Activated naive CD8-positive, alpha-beta T cell treated with anti-CD3 and anti-CD28 coated beads, Interleukin-2, amount 10 ng/mL, durations not matched to agents 7 days and 5 days (primary cell): ENCODE results near the gene BICRA. TPM values are rescaled to one million over a fixed set of nuclear protein-coding genes. Genes with fewer than 3 reads are reported as not detected.

ENCODE experiments used
- ATAC-seq: fragments of 150-1000 bp; cut with Tn5 transposase; one replicate; pipeline ENCODE4 v1.10.0; 2021; ENCODE audit warnings: low read depth, moderate library complexity
- POLR2A ChIA-PET: fragments of 350-600 bp; sonication (Branson Sonifier 250); formaldehyde crosslinking; loops from one replicate; lab custom pipeline; 2021; ENCODE audit warnings: antibody characterized with exemption; lab: Charles Lee
- DNase-seq: peaks from one replicate; pipeline ENCODE4 v3.0.0; 2021
- H3K27ac Mint-ChIP-seq: one replicate; pipeline ENCODE4 v1.8.0; 2022; ENCODE audit warnings: mild to moderate bottlenecking, mixed read lengths
- H3K27me3 Mint-ChIP-seq: one replicate; pipeline ENCODE4 v1.8.0; 2022; ENCODE audit warnings: mild to moderate bottlenecking, moderate library complexity, mixed read lengths
- H3K36me3 Mint-ChIP-seq: one replicate; pipeline ENCODE4 v1.8.0; 2021; ENCODE audit warnings: mild to moderate bottlenecking, mixed read lengths
- H3K4me1 Mint-ChIP-seq: one replicate; pipeline ENCODE4 v1.8.0; 2021; ENCODE audit warnings: mixed read lengths
- H3K4me3 Mint-ChIP-seq: one replicate; pipeline ENCODE4 v1.8.0; 2022; ENCODE audit warnings: mild to moderate bottlenecking, moderate library complexity, mixed read lengths
- H3K9me3 Mint-ChIP-seq: one replicate; pipeline ENCODE4 v1.8.0; 2021; ENCODE audit warnings: mixed read lengths
- total RNA-seq, 2 experiments: library from RNA; stranded (reverse); gene quantifications; one replicate each; pipeline ENCODE4 v1.2.3, GENCODE V29; 2021

BICRA gene
- total RNA-seq, 2 experiments from 2014 or later, result 22.6 to 28.4 TPM

GRCh38 chr19:47609906-47610894 is 1.3 kb downstream of the BICRA start:
- ATAC-seq (peak; percentile 9), DNase-seq (peak; percentile 69)
- POLR2A ChIA-PET, result interaction anchor here (0.6 to 2.7 kb wide), 8 partner anchors 10 to 182 kb away, joined by 3 to 33 read pairs (median 5); partner anchors contain the start of genes KPTN and NAPA
- Mint-ChIP-seq H3K27me3 (no peaks in the 10 kb centered on the region), H3K9me3 (no peaks in the 10 kb centered on the region), H3K4me3 (peak overlapping the region; percentile 85), H3K36me3 (peaks cover 7% of the 10 kb centered on the region), H3K27ac (peak overlapping the region; percentile 81), H3K4me1 (peaks cover 27% of the 10 kb centered on the region)

- POLR2A ChIA-PET, result interaction anchor here (0.6 to 2.7 kb wide), 7 partner anchors 11 to 183 kb away, joined by 3 to 33 read pairs (median 5); partner anchors contain the start of genes KPTN and NAPA
- Mint-ChIP-seq H3K27me3 (no peaks in the 10 kb centered on the region), H3K4me1 (peaks cover 30% of the 10 kb centered on the region), H3K4me3 (peak overlapping the region; percentile 85), H3K36me3 (peaks cover 9% of the 10 kb centered on the region), H3K27ac (peak overlapping the region; percentile 81), H3K9me3 (no peaks in the 10 kb centered on the region)
- DNase-seq, result no peak
- no peak for ATAC-seq
Observed at GRCh38 chr19:47610902-47611301, 2.0 kb downstream of the BICRA start.

GRCh38 chr19:47613165-47614020 is 4.5 kb downstream of the BICRA start:
- DNase-seq (no peak), ATAC-seq (no peak)
- no peaks in the 10 kb centered on the region for H3K27me3 Mint-ChIP-seq
- H3K4me1 Mint-ChIP-seq, result peaks cover 25% of the 10 kb centered on the region
- no peak overlapping the region for H3K4me3 Mint-ChIP-seq
- H3K27ac Mint-ChIP-seq, result peak overlapping the region; percentile 13
- POLR2A ChIA-PET, result interaction anchor here (0.5 to 2.1 kb wide), 4 partner anchors 9 to 467 kb away, joined by 3 to 5 read pairs (median 4); no protein-coding TSS in a partner anchor
- H3K9me3 Mint-ChIP-seq, result no peaks in the 10 kb centered on the region
- peaks cover 5% of the 10 kb centered on the region for H3K36me3 Mint-ChIP-seq

GRCh38 chr19:47614021-47614295 is 5.0 kb downstream of the BICRA start:
- ATAC-seq (no peak), DNase-seq (no peak)
- H3K27me3 Mint-ChIP-seq, result no peaks in the 10 kb centered on the region
- no peak overlapping the region for H3K27ac Mint-ChIP-seq
- no peaks in the 10 kb centered on the region for H3K9me3 Mint-ChIP-seq
- H3K4me1 Mint-ChIP-seq, result peaks cover 25% of the 10 kb centered on the region
- POLR2A ChIA-PET, result interaction anchor here (2.1 kb wide), 1 partner anchor 14 kb away, joined by 5 read pairs; no protein-coding TSS in a partner anchor
- H3K4me3 Mint-ChIP-seq, result no peak overlapping the region
- H3K36me3 Mint-ChIP-seq, result peaks cover 5% of the 10 kb centered on the region

- Mint-ChIP-seq H3K9me3 (no peaks in the 10 kb centered on the region), H3K36me3 (peaks cover 5% of the 10 kb centered on the region), H3K4me3 (no peak overlapping the region), H3K27ac (no peak overlapping the region), H3K4me1 (peaks cover 25% of the 10 kb centered on the region), H3K27me3 (no peaks in the 10 kb centered on the region)
- POLR2A ChIA-PET, result no interaction called here
- ATAC-seq (no peak), DNase-seq (no peak)
Observed at GRCh38 chr19:47614559-47614958, 5.6 kb downstream of the BICRA start.

- H3K9me3 Mint-ChIP-seq, result no peaks in the 10 kb centered on the region
- DNase-seq, result no peak
- no peak for ATAC-seq
- H3K27me3 Mint-ChIP-seq, result no peaks in the 10 kb centered on the region
- H3K36me3 Mint-ChIP-seq, result peaks cover 5% of the 10 kb centered on the region
- POLR2A ChIA-PET, result no interaction called here
- H3K27ac Mint-ChIP-seq, result no peak overlapping the region
- peaks cover 28% of the 10 kb centered on the region for H3K4me1 Mint-ChIP-seq
- no peak overlapping the region for H3K4me3 Mint-ChIP-seq
Observed at GRCh38 chr19:47615230-47615629, 6.3 kb downstream of the BICRA start.

GRCh38 chr19:47615714-47616113 is 6.8 kb downstream of the BICRA start:
- no peaks in the 10 kb centered on the region for H3K9me3 Mint-ChIP-seq
- DNase-seq (no peak), ATAC-seq (no peak)
- peaks cover 5% of the 10 kb centered on the region for H3K36me3 Mint-ChIP-seq
- peaks cover 24% of the 10 kb centered on the region for H3K4me1 Mint-ChIP-seq
- no peak overlapping the region for H3K4me3 Mint-ChIP-seq
- H3K27ac Mint-ChIP-seq, result no peak overlapping the region
- POLR2A ChIA-PET, result no interaction called here
- H3K27me3 Mint-ChIP-seq, result no peaks in the 10 kb centered on the region

GRCh38 chr19:47618771-47619170 is 9.8 kb downstream of the BICRA start:
- peaks cover 5% of the 10 kb centered on the region for H3K36me3 Mint-ChIP-seq
- no peak for DNase-seq
- POLR2A ChIA-PET, result no interaction called here
- peaks cover 13% of the 10 kb centered on the region for H3K4me1 Mint-ChIP-seq
- ATAC-seq, result no peak
- H3K4me3 Mint-ChIP-seq, result no peak overlapping the region
- H3K9me3 Mint-ChIP-seq, result no peaks in the 10 kb centered on the region
- H3K27ac Mint-ChIP-seq, result no peak overlapping the region
- H3K27me3 Mint-ChIP-seq, result no peaks in the 10 kb centered on the region

- Mint-ChIP-seq H3K27me3 (no peaks in the 10 kb centered on the region), H3K4me1 (peaks cover 15% of the 10 kb centered on the region), H3K4me3 (no peak overlapping the region), H3K27ac (no peak overlapping the region), H3K36me3 (peaks cover 3% of the 10 kb centered on the region), H3K9me3 (no peaks in the 10 kb centered on the region)
- POLR2A ChIA-PET, result no interaction called here
- DNase-seq, result no peak
- ATAC-seq, result no peak
Observed at GRCh38 chr19:47619763-47620162, 10.8 kb downstream of the BICRA start.

- Mint-ChIP-seq H3K4me1 (peaks cover 10% of the 10 kb centered on the region), H3K27me3 (no peaks in the 10 kb centered on the region), H3K27ac (no peak overlapping the region), H3K36me3 (peaks cover 1% of the 10 kb centered on the region), H3K9me3 (no peaks in the 10 kb centered on the region), H3K4me3 (no peak overlapping the region)
- DNase-seq (no peak), ATAC-seq (no peak)
- POLR2A ChIA-PET, result interaction anchor here (0.7 kb wide), 1 partner anchor 45 kb away, joined by 3 read pairs; no protein-coding TSS in a partner anchor
Observed at GRCh38 chr19:47623151-47623920, 14.4 kb downstream of the BICRA start.

- POLR2A ChIA-PET, result interaction anchor here (0.7 kb wide), 1 partner anchor 44 kb away, joined by 3 read pairs; no protein-coding TSS in a partner anchor
- H3K27ac Mint-ChIP-seq, result no peak overlapping the region
- H3K9me3 Mint-ChIP-seq, result no peaks in the 10 kb centered on the region
- H3K27me3 Mint-ChIP-seq, result no peaks in the 10 kb centered on the region
- DNase-seq, result no peak
- peaks cover 10% of the 10 kb centered on the region for H3K4me1 Mint-ChIP-seq
- ATAC-seq, result no peak
- peaks cover 6% of the 10 kb centered on the region for H3K36me3 Mint-ChIP-seq
- no peak overlapping the region for H3K4me3 Mint-ChIP-seq
Observed at GRCh38 chr19:47623921-47624391, 15.0 kb downstream of the BICRA start.

GRCh38 chr19:47625650-47626049 is 16.7 kb downstream of the BICRA start:
- ATAC-seq (no peak), DNase-seq (no peak)
- POLR2A ChIA-PET, result interaction anchor here (0.6 to 1.6 kb wide), 3 partner anchors 25 to 953 kb away, joined by 3 to 5 read pairs (median 4); no protein-coding TSS in a partner anchor
- no peaks in the 10 kb centered on the region for H3K9me3 Mint-ChIP-seq
- H3K27me3 Mint-ChIP-seq, result no peaks in the 10 kb centered on the region
- peaks cover 8% of the 10 kb centered on the region for H3K4me1 Mint-ChIP-seq
- peaks cover 9% of the 10 kb centered on the region for H3K36me3 Mint-ChIP-seq
- H3K4me3 Mint-ChIP-seq, result no peak overlapping the region
- H3K27ac Mint-ChIP-seq, result no peak overlapping the region
